HG03108 (cell line): ENCODE data around the gene SLC9A8.
"Not testable (repeated sequence)": the region's sequence is repeated elsewhere in the genome, so short reads cannot be mapped to it uniquely, and the experiment has no call there.

Experiments used
- ATAC-seq: cut with Tn5 transposase; IDR thresholded peaks from one replicate; pipeline ENCODE4 v1.9.1; 2021; ENCODE audit warnings: moderate library complexity; ENCODE audit not compliant: unreplicated experiment

Gene SLC9A8, protein sequence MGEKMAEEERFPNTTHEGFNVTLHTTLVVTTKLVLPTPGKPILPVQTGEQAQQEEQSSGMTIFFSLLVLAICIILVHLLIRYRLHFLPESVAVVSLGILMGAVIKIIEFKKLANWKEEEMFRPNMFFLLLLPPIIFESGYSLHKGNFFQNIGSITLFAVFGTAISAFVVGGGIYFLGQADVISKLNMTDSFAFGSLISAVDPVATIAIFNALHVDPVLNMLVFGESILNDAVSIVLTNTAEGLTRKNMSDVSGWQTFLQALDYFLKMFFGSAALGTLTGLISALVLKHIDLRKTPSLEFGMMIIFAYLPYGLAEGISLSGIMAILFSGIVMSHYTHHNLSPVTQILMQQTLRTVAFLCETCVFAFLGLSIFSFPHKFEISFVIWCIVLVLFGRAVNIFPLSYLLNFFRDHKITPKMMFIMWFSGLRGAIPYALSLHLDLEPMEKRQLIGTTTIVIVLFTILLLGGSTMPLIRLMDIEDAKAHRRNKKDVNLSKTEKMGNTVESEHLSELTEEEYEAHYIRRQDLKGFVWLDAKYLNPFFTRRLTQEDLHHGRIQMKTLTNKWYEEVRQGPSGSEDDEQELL

GRCh38 chr20:49812507-49813304 lies at the start of gene SLC9A8:
TSS of gene SLC9A8 (plus strand) at chr20:49812828. CDS start at chr20:49812923, 95 bp downstream.
- peak; percentile 81 for ATAC-seq

GRCh38 chr20:49762940-49763766 lies 49.5 kb upstream of the SLC9A8 start:
- ATAC-seq = no peak

- ATAC-seq = no peak
Measured at GRCh38 chr20:49765413-49765736, 47.3 kb upstream of the SLC9A8 start.

DNA sequence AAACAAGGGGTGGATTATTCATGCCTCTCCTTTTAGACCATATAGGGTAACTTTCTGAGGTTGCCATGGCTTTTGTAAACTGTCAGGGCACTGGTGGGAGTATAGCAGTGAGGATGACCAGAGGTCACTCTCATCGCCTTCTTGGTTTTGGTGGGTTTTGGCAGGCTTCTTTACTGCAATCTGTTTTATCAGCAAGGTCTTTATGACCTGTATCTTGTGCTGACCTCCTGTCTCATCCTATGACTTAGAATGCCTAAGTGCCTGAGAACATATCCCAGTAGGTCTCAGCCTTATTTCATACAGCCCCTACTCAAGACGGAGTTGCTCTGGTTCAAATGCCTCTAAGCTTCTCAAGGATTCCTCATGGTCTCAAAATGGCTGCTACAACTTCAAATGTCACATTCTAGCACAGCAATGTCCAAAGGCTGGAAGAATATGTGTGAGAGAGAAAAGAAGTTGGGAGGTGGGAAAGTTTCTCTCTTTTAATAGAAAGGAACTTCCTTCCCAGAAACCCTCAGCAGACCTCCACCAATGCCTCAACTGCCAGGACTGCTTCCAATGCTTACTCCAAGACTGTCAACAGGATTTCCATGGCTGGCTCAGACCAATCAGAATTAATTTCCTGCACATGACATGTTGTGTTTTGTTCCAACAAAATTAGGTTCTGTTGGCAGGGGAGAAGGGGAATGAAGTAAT lies 46.6 kb upstream of the SLC9A8 start:
- ATAC-seq = no peak

GRCh38 chr20:49766979-49767521 lies 45.6 kb upstream of the SLC9A8 start:
- ATAC-seq = no peak

- no peak for ATAC-seq
Measured at GRCh38 chr20:49768204-49769047, 44.2 kb upstream of the SLC9A8 start.

GRCh38 chr20:49769048-49769581 lies 43.5 kb upstream of the SLC9A8 start:
- no peak for ATAC-seq

- ATAC-seq = no peak
Measured at GRCh38 chr20:49770634-49771033, 42.0 kb upstream of the SLC9A8 start.

DNA sequence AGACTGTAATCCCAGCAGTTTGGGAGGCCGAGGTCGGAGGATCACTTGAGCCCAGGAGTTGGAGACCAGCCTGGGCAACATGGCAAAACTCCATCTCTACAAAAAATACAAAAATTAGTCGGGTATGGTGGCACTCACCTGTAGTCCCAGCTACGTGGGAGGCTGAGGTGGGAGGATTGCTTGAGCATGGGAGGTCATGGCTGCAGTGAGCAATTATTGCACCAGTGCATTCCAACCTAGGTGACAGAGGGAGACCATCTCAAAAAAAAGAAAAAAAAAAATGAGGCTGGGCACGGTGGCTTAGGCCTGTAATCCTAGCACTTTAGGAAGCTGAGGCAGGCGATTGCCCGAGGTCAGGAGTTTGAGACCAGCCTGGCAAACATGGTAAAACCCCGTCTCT lies 38.4 kb upstream of the SLC9A8 start:
- ATAC-seq = not testable (repeated sequence)

DNA sequence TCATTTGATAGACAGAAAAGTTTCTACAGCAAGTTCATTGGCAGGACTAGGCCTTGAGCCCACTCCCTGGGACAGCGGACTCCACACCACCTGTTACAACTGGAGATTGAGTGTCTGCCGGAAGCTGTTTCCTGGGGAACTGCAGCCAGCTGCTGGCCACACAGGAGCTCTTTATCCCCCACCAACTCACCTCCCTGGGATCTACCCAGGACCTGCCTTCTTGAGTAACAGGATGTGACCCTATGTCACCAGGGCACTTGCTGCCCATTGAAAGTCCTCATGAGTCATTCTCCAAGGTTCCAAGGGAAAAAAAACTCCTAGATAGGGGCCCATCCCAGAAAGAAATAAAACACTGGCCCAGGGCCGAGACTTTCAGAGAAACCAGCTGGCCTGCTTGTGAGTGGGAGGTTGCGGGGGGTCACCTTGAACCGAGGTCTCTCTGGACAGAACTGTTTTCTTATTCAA lies 37.4 kb upstream of the SLC9A8 start:
- ATAC-seq = no peak

GRCh38 chr20:49779972-49780371 lies 32.7 kb upstream of the SLC9A8 start:
- no peak for ATAC-seq

DNA sequence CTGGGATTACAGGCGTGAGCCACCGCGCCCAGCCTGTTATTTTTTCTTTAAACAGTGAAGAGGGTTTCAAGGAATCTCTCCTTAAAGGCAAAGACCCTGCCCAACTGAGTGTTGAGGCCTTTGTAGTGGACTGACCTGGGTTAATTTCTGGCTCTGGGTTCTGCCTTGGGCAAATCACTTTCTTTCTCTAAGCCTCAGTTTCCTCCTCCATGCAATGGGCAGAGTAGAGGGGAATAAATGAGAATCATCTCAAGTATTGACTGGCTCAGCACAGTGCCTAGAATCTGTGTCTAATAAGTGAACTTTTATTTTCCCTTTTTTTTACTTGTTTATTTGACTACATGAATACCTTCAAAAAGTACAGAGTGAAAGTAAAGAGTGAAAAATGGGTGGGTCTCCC lies 31.0 kb upstream of the SLC9A8 start:
- no peak for ATAC-seq

GRCh38 chr20:49782439-49782838 lies 30.2 kb upstream of the SLC9A8 start:
- ATAC-seq = not testable (repeated sequence)

GRCh38 chr20:49783021-49783995 lies 29.3 kb upstream of the SLC9A8 start:
- ATAC-seq = not testable (repeated sequence)

- ATAC-seq = no peak
Measured at GRCh38 chr20:49784291-49784690, 28.3 kb upstream of the SLC9A8 start.

DNA sequence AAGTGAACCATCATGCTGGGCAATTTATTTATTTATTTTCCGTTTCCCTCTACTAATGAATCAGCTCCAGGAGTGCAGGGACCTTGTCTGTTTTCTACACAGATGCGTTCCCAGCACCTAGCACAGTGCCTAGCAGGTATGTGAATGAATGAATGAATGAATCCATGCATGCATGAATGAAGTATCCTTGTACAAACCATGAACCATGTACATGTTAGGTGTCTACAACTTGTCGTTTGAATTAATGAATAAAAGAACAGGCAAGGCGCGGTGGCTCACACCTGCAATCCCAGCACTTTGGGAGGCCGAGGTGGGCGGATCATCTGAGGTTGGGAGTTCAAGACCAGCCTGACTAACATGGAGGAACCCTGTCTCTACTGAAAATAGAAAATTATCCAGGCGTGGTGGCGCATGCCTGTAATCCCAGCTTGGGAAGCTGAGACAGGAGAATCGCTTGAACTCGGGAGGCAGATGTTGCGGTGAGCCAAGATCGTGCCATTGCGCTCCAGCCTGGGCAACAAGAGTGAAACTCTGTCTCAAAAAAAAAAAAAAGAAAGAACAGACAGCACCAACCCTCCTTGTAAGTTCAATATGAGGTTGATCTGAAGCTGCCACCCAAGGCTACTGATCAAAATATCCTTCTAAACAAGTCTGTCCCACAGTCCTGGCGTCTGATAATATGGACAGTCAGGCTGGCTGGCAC lies 27.3 kb upstream of the SLC9A8 start:
- no peak for ATAC-seq

- peak; percentile 89 for ATAC-seq
Measured at GRCh38 chr20:49785852-49786175, 26.8 kb upstream of the SLC9A8 start.
